Activated CD4-positive, alpha-beta T cell treated with anti-CD3 and anti-CD28 coated beads for 24 hours (primary cell): ENCODE measurements around the gene MRPS18B.
"Not testable (repeated sequence)": the region's sequence is repeated elsewhere in the genome, so short reads cannot be mapped to it uniquely, and the experiment has no call there.

ENCODE experiments used
- DNase-seq, 2 donors: peaks; one replicate each; pipeline ENCODE4 v3.0.0-alpha.2; 2020; ENCODE audit warnings: low read depth in 2 of 2

Gene MRPS18B

GRCh38 chr6:30641048-30641447, 23.4 kb downstream of the MRPS18B start:
- no peak for DNase-seq

GRCh38 chr6:30643656-30644055, 26.0 kb downstream of the MRPS18B start:
- DNase-seq = no peak

- DNase-seq = no peak
Observed at GRCh38 chr6:30644769-30645168, 27.1 kb downstream of the MRPS18B start.

- DNase-seq = no peak
Observed at GRCh38 chr6:30645989-30646388, 28.3 kb downstream of the MRPS18B start.

GRCh38 chr6:30646450-30647241, 29.0 kb downstream of the MRPS18B start, which contains the start of gene C6orf136:
Gene C6orf136 (plus strand): TSS chr6:30647133. CDS start chr6:30647232, 99 bp downstream.
- DNase-seq = peak; percentile 82 to 87

- DNase-seq = peak; percentile 57 to 60
Observed at GRCh38 chr6:30647242-30648116, 29.8 kb downstream of the MRPS18B start.

- no peak for DNase-seq
Observed at GRCh38 chr6:30651143-30651542, 33.5 kb downstream of the MRPS18B start.

- DNase-seq = no peak
Observed at GRCh38 chr6:30654798-30655742, 37.4 kb downstream of the MRPS18B start.

GRCh38 chr6:30655743-30656094, 38.1 kb downstream of the MRPS18B start:
- no peak for DNase-seq

- DNase-seq = no peak
Observed at GRCh38 chr6:30656513-30656912, 38.9 kb downstream of the MRPS18B start.

GRCh38 chr6:30657454-30657853, 39.8 kb downstream of the MRPS18B start:
- DNase-seq = no peak

GRCh38 chr6:30657922-30658321, 40.3 kb downstream of the MRPS18B start:
- DNase-seq = not testable (repeated sequence)

- DNase-seq = no peak
Observed at GRCh38 chr6:30664994-30665767, 47.5 kb downstream of the MRPS18B start.

- DNase-seq = not testable (repeated sequence)
Observed at GRCh38 chr6:30666300-30666699, 48.7 kb downstream of the MRPS18B start.

- DNase-seq = no peak
Observed at GRCh38 chr6:30670760-30671527, 53.3 kb downstream of the MRPS18B start.

- peak; percentile 83 to 88 for DNase-seq
Observed at GRCh38 chr6:30672445-30673253, 55.0 kb downstream of the MRPS18B start, which contains the start of gene DHX16. Gene DHX16 (minus strand): TSS chr6:30673006. CDS start chr6:30672841, 165 bp downstream.
